RWPE2 (cell line): ENCODE results near the gene EIF4EBP3.

ENCODE experiments used
- ATAC-seq: fragments of 200-7000 bp; cut with Tn5 transposase; 3 replicates; pipeline ENCODE4 v1.9.1; 2021; ENCODE audit warnings: low read depth
- DNase-seq: peaks from one replicate; pipeline ENCODE4 v3.0.0-alpha.2; 2020; ENCODE audit warnings: low spot score
- H3K27ac ChIP-seq: fragments of 450-650 bp; 2 replicates; pipeline ENCODE4 v1.5.1; 2017; ENCODE audit warnings: mild to moderate bottlenecking; ENCODE audit not compliant: poor library complexity, severe bottlenecking
- H3K27me3 ChIP-seq: fragments of 250-450 bp; sonication (Bioruptor Pico); 2 replicates; pipeline ENCODE4 v1.5.1; 2021; ENCODE audit warnings: mild to moderate bottlenecking, moderate library complexity; ENCODE audit not compliant: insufficient read depth, poor library complexity, severe bottlenecking
- H3K36me3 ChIP-seq: fragments of 250-450 bp; sonication (Bioruptor Pico); 2 replicates; pipeline ENCODE4 v1.5.1; 2020; ENCODE audit warnings: low read depth, mild to moderate bottlenecking, moderate library complexity
- H3K4me1 ChIP-seq: fragments of 250-450 bp; sonication (Bioruptor Pico); 2 replicates; pipeline ENCODE4 v1.5.1; 2021; ENCODE audit warnings: mild to moderate bottlenecking, moderate library complexity; ENCODE audit not compliant: insufficient read depth, poor library complexity, severe bottlenecking
- H3K4me3 ChIP-seq: fragments of 250-450 bp; sonication (Bioruptor Pico); 2 replicates; pipeline ENCODE4 v1.5.1; 2021; ENCODE audit warnings: mild to moderate bottlenecking, moderate library complexity; ENCODE audit not compliant: severe bottlenecking
- H3K9me3 ChIP-seq: fragments of 250-450 bp; sonication (Bioruptor Pico); 2 replicates; pipeline ENCODE4 v1.5.1; 2021; ENCODE audit warnings: mild to moderate bottlenecking, moderate library complexity; ENCODE audit not compliant: severe bottlenecking
- CTCF ChIP-seq: fragments of 450-650 bp; IDR thresholded peaks from one replicate; pipeline ENCODE4 v1.5.1; 2017; ENCODE audit warnings: mild to moderate bottlenecking, moderate library complexity; ENCODE audit not compliant: poor library complexity, severe bottlenecking

The EIF4EBP3 gene

GRCh38 chr5:140545606-140546005, 1.9 kb upstream of the EIF4EBP3 start:
- ATAC-seq (no peak), DNase-seq (no peak)
- H3K27me3 ChIP-seq = no peaks in the 10 kb centered on the region
- H3K27ac ChIP-seq = no peak overlapping the region
- no peaks in the 10 kb centered on the region for H3K9me3 ChIP-seq
- no peak overlapping the region for H3K4me3 ChIP-seq
- H3K36me3 ChIP-seq = peaks cover 52% of the 10 kb centered on the region
- H3K4me1 ChIP-seq = peaks cover 9% of the 10 kb centered on the region
- TF ChIP-seq CTCF = no peak

GRCh38 chr5:140546851-140547507, 483 bp upstream of the EIF4EBP3 start:
- no peak overlapping the region for H3K4me3 ChIP-seq

DNA sequence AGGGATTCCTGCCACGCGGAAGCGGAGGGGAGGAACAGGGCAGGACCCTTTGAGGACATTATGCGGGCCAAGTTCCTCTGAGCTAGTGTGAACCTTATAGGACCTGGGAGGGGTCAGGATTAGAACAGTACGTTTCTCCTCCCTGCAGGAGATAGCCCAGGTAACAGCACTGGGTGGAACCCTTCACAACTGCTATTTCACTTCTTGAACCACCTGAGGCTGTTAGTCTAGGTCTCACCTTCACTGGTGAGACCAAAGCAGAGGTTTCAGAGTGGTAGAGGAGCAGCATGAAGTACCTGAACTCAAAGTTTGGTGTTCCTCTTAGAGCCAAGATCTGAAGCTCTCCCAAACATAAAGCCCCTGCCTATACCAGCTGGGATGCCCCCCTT, 832 bp downstream of the EIF4EBP3 start:
- peaks cover 58% of the 10 kb centered on the region for H3K36me3 ChIP-seq
- H3K9me3 ChIP-seq = no peaks in the 10 kb centered on the region
- H3K27ac ChIP-seq = no peak overlapping the region
- DNase-seq = no peak
- TF ChIP-seq CTCF = no peak
- H3K27me3 ChIP-seq = no peaks in the 10 kb centered on the region
- H3K4me3 ChIP-seq = no peak overlapping the region
- ATAC-seq = no peak
- H3K4me1 ChIP-seq = peaks cover 9% of the 10 kb centered on the region

More at GRCh38 chr5:140546851-140547507, 483 bp upstream of the EIF4EBP3 start:
- H3K27ac ChIP-seq = peak overlapping the region; percentile 5
- DNase-seq (no peak), ATAC-seq (no peak; the same call in 1 of the 3 replicates)
- peaks cover 9% of the 10 kb centered on the region for H3K4me1 ChIP-seq
- TF ChIP-seq CTCF = no peak
- no peaks in the 10 kb centered on the region for H3K27me3 ChIP-seq
- peaks cover 52% of the 10 kb centered on the region for H3K36me3 ChIP-seq
- H3K9me3 ChIP-seq = no peaks in the 10 kb centered on the region

- no peaks in the 10 kb centered on the region for H3K27me3 ChIP-seq
- H3K9me3 ChIP-seq = no peaks in the 10 kb centered on the region
- DNase-seq (no peak), ATAC-seq (no peak)
- H3K4me1 ChIP-seq = peaks cover 9% of the 10 kb centered on the region
- no peak overlapping the region for H3K27ac ChIP-seq
- H3K36me3 ChIP-seq = peaks cover 58% of the 10 kb centered on the region
- no peak overlapping the region for H3K4me3 ChIP-seq
- no peak for TF ChIP-seq CTCF
Observed at GRCh38 chr5:140548791-140549190, 1.3 kb downstream of the EIF4EBP3 start.
